GM19043 (cell line): ENCODE measurements around the gene AFF1.

Experiments
- ATAC-seq: cut with Tn5 transposase; IDR thresholded peaks from one replicate; pipeline ENCODE4 v1.9.1; 2021; ENCODE audit warnings: low read depth; ENCODE audit not compliant: unreplicated experiment

The AFF1 gene

DNA sequence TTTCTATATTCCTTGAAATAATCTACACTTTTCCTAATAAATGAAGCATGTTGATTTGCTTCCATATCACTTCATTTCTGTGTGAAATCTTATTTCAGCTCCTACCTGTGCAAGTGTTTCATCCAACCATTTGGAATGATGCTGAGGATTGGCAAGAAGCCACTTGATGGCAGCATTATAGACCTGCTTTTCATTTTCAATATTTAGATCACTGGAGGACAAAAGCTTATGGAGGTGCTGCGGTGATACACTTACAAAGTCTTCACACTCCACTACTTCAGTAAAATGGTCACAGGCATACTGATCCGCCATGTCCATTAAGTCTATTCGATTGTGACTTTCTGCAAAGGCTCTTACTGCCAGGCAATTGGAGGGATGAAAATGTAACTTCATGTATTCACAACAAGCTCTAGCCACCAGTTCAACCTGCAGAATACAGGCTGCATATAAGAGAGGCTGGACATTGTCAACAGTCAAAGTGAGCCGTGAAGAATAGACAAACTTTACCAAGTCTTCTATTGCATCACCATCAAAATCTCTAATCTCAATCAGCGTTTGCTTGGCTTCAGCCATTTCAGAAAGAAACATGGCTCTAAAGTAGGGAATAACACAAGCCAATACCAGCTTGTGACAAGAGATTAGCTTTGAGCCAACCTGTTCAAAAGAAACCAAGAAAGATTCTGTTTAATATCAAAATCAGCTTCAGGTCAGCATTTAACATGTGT, 250.5 kb downstream of the AFF1 start:
- ATAC-seq = no peak

DNA sequence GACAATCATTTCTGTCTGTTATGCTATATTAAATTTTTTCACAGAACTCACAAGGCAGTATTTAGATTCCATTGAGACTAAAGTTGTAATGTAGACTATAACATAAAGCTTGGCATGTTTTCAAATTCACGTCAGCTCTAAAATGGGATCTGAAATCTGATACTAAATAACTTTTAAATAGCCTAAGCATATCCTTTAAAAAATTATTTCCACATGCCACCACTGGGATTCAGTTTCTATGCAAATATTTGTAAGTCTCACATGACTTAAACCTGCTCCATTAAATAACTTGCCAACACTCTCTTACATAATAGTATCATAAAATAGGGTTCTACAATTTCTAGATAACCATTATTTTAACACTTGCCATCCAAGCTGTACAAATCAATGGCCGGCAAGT, 253.2 kb downstream of the AFF1 start:
- no peak for ATAC-seq

GRCh38 chr4:87188932-87189331, 254.1 kb downstream of the AFF1 start:
- ATAC-seq = no peak
